HG03442 (cell line): ENCODE data around the gene HOXB9.

ENCODE experiments used
- ATAC-seq: cut with Tn5 transposase; IDR thresholded peaks from one replicate; pipeline ENCODE4 v1.9.1; 2021; ENCODE audit warnings: mild to moderate bottlenecking, moderate library complexity; ENCODE audit not compliant: unreplicated experiment

The HOXB9 gene

DNA sequence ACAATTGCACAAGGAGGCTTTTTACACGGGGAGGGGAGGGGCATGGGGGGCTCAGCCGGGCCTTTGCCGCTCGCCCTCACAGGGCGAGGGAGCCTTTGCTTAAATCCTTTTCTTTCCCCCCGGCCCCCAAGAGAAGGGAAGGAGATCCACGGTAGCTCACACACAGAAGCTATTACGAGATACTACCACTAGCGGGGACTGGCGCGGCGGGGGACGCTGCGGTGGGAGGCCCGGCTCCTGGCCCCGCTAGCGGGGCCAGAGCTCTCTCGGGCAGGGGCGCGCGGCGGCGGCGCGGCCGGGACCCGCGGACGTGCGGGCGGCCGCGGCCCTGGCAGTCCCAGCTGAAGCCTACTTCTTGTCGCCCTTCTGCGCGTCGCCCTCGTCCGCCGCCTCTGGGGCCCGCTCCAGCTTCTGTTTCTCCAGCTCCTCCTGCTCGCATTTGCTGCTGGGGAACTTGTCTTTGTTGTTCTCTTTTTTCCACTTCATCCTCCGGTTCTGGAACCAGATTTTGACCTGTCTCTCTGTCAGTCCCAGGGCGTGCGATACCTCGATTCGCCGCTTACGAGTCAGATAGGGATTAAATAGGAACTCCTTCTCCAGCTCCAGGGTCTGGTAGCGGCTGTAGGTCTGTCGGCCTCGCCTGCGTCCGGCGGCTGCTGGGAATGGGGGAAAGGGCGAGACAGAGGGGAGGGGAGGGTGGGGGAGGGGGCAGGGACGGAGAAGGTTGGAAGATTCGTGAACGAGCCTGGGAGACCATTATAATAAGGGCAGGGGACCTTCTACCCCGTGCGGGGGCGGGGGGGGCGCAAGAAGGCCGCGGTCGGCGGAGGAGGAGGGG, 13.1 kb downstream of the HOXB9 start:
- ATAC-seq: no peak

DNA sequence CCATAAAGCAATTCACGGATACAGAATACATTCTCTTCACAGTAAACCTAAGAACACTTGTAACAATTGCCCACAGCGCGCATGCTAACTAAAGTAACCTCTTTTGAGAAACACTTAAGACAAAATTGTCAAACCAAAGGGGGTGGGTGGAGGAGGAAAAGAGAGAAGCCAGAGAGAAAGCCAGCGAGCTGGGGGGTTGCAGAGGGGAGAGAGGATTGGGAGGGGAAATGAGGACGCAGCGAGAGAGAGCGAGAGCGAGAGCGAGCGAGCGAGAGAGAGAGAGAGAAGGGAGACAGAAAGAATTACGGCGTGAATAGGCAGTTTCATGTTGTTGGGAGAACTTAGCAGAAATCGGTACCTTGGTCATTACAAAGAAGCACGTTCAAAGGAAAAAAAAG, 13.7 kb downstream of the HOXB9 start:
- ATAC-seq: no peak

- no peak for ATAC-seq
These were observed 14.3 kb downstream of the HOXB9 start for GRCh38 chr17:48611681-48612455.

DNA sequence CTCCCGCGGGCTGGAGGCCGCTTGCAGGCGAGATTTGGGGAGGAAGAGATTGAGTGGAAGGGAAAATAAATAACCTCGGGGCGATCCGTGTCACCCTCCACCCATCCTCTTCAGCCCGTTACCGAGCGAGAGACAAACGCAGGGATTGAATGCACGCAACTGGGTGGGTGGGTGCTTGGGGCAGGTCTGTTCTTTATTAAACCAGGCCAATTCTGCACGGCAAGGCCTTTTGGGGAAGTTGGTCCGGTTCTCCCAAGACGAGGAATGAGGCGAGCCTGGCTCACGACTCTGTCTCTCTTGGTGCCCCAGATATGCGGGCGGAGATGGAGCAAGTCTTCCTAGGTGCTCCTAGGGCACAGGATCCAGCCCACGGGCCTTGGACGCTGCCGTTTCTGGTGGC, 14.9 kb downstream of the HOXB9 start:
- ATAC-seq: no peak

GRCh38 chr17:48610282-48611211, 15.6 kb downstream of the HOXB9 start, which contains the start of gene HOXB7:
Gene HOXB7 (minus strand): TSS chr17:48611017. CDS start chr17:48610918, 99 bp downstream.
- ATAC-seq: no peak

DNA sequence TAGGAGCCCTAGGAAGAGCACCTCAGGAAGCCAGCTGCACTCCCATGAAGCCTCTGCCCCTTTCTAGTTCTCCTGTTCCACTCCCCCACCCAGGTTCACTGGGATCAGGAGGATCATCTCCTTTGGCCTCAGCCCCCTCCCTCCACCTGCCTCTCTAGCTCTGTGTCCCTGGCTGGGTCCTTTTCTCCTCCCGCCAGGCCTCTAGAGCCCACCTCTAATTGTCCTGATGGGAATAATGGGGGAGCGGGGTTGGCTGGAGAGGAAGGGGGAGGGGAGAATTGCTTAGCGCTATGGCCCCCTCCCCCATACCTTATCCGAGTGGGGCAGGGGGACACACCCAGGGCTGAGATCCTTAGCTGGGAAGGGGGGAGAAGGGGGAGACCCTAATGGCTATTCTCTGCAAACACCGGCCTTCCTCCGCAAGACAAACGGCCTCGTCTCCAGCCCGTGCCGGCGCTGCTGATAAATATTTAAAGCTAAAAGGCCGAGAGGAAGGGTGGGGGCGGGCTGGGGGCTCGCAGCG, 16.3 kb downstream of the HOXB9 start:
- no peak for ATAC-seq

- no peak for ATAC-seq
These were observed 17.1 kb downstream of the HOXB9 start for GRCh38 chr17:48609033-48609432.

GRCh38 chr17:48608494-48608834, 17.7 kb downstream of the HOXB9 start:
- no peak for ATAC-seq

DNA sequence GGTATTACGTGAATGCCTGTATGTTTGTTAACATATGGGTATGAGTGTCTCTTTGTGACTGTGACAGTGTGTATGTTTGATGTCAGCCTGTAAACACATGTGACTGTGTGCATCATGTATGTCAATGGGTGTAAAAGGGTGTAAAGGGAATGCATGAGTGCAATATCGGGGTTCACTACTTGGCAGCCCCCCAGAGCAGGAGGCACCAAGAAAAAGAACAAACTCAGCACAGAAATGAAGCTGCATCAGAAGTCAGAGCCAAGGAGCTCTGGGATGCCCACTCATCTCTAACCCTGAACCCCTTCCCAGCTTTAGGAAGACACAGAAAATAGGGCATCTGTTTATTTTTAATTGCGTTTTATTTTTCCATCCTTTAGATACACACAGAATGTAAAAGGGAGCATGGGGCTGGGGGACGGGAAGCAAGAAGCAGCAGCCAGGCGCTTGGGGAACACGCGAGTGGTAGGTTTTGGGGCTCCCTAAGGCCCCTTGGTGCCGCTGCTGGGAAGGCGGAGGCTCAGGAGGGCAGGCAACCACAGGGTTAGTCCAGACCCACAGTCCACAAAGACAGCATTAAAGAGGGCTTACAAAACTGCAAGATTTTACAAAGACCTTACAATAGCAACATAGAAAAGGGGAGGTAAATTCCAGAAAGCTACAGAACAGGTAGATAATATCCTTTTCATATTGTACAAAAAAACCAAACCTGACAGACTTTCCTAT, 19.1 kb downstream of the HOXB9 start:
- ATAC-seq: no peak

- no peak for ATAC-seq
These were observed 19.9 kb downstream of the HOXB9 start for GRCh38 chr17:48605991-48606891.

GRCh38 chr17:48605409-48605919, 20.7 kb downstream of the HOXB9 start:
- no peak for ATAC-seq

- no peak for ATAC-seq
These were observed 21.3 kb downstream of the HOXB9 start, which contains the start of gene HOXB6 for GRCh38 chr17:48604770-48605329. Gene HOXB6 (minus strand): TSS chr17:48604986. CDS start chr17:48598150, 6,836 bp downstream.

GRCh38 chr17:48603959-48604769, 22.0 kb downstream of the HOXB9 start:
- ATAC-seq: no peak

GRCh38 chr17:48601539-48602425, 24.4 kb downstream of the HOXB9 start:
- ATAC-seq: no peak

DNA sequence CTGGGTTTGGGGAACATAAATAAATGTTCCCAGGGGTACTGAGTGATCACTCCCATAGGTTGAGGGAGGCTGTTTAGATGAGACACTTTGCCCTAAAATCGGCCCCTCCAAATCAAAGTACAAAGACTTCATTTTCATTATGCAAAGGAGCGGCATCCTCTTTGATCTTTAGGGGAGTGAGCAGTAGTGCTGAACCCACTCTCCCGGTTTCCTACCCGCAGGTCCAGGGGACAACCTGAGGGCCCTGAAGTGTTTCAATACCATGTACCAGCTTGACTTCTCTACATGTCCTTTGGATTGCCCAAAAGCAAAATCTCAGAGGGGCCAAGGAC, 25.0 kb downstream of the HOXB9 start:
- ATAC-seq: no peak

DNA sequence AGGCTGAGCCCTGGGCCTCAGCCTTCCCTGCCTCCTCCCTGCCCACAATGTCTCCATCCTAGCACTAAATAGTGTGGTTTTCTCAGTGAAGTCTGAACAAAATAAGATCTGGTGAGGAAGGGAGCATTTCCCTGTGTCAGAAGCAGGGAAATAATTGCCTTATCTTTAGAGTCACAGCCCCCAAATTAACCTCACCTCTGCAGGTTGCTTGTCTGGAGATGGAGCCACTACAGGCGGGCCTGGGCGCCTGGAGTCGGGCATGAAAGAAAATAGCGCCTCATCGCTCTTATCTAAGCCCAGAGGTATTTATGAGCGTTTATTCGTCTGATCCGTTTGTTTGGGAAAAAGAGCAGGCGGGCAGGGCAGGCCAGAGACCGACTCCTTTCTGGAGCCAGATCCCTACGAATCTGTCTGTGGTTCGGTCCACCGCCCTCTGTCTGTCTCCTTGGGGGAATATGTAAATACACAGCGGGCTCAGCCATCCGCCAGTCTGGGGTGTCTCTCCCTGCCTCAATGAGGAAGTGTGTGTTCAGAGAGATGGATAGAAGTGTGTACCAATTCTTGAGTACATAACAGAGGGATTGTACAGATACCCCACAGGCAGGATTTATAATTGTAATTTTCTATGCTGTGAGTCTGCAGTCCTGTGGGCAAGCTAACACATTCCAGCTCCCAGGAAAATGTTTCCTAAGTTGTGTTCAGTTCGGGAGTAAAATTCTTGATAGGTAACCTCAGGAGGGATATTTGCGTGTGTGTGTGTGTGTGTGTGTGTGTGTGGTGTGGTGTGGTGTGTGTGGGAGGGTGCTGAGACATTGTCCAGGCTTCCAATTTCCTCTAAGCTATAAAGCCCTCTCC, 25.7 kb downstream of the HOXB9 start:
- no peak for ATAC-seq
